Upper lobe of left lung (tissue), 4 donors: ENCODE results near the gene HYAL1.

Source experiments
- EP300 ChIP-seq, 4 donors: sonication (generic); formaldehyde crosslinking; IDR thresholded peaks; one replicate each; pipeline ENCODE4 v1.5.1; 2017; ENCODE audit warnings: antibody characterized with exemption in 4 of 4, control low read depth in 2 of 4
- POLR2A ChIP-seq, 4 donors: fragments of 450-650 bp; IDR thresholded peaks; one replicate each; pipeline ENCODE4 v1.5.1; 2016 to 2017; ENCODE audit warnings: antibody characterized with exemption in 4 of 4, mild to moderate bottlenecking in 2 of 4
- POLR2AphosphoS5 ChIP-seq, 2 donors: sonication (generic); formaldehyde crosslinking; IDR thresholded peaks; one replicate each; pipeline ENCODE4 v1.5.1; 2017; ENCODE audit warnings: antibody characterized with exemption in 2 of 2
- TF ChIP-seq, protein P1 (sequence below), 6 experiments: fragments of 450-650 bp in 4 of 6; fragments of 200-600 bp in 2 of 6; sonication (generic) in 2 of 6; IDR thresholded peaks; one replicate each; pipeline ENCODE4 v1.5.1; 2016 to 2019; ENCODE audit warnings: antibody characterized with exemption in 6 of 6

DNA sequence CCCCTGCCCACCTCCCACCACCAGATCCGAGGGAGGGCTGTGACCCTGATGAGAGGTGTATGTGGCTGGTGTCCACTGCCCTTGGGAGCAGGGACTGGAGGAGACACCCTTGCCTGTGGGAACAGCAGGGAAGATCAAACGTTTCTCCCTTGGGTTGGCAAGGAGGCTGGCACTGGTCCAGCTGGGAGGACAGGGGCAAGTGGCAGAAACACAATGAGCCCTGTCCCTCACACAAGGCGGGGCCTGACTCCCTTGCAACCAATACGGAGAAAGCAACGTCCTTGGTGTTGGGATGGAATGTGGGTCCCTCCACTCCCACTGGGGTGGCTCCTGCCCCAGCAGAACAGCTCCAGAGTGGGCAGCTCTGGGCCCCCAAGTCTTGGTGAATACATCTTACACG lies 13.9 kb upstream of the HYAL1 start:
- TF ChIP-seq, protein P1, sequence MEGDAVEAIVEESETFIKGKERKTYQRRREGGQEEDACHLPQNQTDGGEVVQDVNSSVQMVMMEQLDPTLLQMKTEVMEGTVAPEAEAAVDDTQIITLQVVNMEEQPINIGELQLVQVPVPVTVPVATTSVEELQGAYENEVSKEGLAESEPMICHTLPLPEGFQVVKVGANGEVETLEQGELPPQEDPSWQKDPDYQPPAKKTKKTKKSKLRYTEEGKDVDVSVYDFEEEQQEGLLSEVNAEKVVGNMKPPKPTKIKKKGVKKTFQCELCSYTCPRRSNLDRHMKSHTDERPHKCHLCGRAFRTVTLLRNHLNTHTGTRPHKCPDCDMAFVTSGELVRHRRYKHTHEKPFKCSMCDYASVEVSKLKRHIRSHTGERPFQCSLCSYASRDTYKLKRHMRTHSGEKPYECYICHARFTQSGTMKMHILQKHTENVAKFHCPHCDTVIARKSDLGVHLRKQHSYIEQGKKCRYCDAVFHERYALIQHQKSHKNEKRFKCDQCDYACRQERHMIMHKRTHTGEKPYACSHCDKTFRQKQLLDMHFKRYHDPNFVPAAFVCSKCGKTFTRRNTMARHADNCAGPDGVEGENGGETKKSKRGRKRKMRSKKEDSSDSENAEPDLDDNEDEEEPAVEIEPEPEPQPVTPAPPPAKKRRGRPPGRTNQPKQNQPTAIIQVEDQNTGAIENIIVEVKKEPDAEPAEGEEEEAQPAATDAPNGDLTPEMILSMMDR (IDR thresholded peaks at IDR 0.05): no peak
- TF ChIP-seq POLR2A (IDR thresholded peaks at IDR 0.05) (no peak), POLR2AphosphoS5 (IDR thresholded peaks at IDR 0.05) (no peak), EP300 (IDR thresholded peaks at IDR 0.05) (no peak)
